T-helper 9 cell (primary cell): ENCODE data around the gene HIPK1.
A peak's percentile ranks its signal among the peaks of the same experiment; 100 is the strongest.

ENCODE experiments used
- DNase-seq: peaks from one replicate; pipeline ENCODE4 v3.0.0-alpha.2; 2020
- total RNA-seq, 2 donors: gene quantifications; one replicate each; lab custom pipeline; 2026; lab: John Stamatoyannopoulos, UW

Gene HIPK1
- total RNA-seq, result 279 to 559 reads per million in 2 donors

DNA sequence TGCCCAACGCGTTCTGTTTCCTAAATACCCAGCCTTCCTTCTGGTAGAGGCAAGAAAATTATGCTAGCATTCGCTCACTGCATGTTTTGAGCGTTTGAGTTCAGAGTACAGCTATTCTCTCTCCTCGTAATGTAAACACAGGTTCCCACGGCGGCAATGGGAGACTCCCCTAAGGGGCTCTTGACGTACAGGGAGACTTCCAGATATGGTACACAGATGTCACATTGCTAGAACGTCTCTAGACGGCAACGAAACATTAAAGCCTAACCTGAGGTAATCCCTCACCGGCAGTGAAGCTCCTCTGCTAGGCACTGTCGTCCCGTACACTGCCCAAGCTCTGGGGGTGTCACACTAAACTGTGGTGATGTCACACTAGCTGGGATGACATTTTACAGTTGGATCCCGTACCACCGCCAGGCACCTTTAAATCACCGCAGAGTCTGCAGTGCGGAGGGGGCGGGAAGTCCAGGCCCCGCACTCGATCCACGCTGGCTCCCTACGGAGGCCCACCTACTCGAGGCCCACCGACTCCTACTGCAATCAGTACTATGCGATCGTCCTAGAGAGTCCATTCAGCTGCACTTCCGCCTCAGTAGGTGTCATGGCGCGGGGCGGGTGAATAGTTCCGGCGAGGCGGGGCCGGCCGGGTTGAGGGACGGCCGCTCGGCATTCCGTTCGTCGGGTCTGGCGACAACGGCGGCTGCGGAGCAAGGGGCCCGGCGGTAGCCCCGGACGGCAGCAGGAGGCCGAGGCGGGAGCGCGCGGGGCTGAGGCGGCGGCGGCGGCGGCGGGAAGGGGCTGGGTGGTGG is at the start of gene HIPK1:
HIPK1 (plus strand) TSS at position 384 of the 809 bp plus-strand sequence.
- DNase-seq, result peak; percentile 89

DNA sequence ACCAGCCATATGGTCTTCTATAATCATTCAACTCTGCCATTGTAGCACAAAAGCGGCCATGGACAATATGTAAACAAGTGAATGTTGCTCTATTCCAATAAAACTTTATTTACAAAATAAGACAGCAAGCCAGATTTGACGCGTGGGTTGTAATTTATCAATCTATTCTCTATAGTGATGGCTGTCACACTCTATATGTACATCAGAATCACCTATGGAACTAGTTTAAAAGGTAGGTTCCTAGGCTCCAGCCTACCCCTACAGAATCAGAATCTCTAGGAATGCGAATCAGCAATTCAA is 49.4 kb upstream of the HIPK1 start:
- DNase-seq, result no peak

DNA sequence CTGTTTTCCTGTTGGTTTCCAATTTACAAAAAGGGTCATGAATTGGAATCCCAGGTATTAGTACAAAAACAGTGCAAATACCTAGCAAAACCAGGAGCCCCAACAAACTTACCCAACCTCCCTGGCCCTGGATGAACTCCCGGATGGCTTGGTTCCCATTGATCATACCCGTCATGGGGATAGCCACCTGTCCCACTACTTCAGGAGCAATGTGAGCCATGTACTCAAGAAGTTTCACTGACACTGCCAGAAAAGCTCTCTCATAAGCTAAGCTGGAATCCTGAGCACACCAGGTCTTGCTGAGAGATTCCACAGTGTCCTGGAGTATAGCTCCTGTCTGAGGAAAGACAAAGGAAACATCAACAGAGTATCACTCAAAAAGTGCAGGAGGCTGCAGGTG is 47.5 kb upstream of the HIPK1 start:
- no peak for DNase-seq

DNA sequence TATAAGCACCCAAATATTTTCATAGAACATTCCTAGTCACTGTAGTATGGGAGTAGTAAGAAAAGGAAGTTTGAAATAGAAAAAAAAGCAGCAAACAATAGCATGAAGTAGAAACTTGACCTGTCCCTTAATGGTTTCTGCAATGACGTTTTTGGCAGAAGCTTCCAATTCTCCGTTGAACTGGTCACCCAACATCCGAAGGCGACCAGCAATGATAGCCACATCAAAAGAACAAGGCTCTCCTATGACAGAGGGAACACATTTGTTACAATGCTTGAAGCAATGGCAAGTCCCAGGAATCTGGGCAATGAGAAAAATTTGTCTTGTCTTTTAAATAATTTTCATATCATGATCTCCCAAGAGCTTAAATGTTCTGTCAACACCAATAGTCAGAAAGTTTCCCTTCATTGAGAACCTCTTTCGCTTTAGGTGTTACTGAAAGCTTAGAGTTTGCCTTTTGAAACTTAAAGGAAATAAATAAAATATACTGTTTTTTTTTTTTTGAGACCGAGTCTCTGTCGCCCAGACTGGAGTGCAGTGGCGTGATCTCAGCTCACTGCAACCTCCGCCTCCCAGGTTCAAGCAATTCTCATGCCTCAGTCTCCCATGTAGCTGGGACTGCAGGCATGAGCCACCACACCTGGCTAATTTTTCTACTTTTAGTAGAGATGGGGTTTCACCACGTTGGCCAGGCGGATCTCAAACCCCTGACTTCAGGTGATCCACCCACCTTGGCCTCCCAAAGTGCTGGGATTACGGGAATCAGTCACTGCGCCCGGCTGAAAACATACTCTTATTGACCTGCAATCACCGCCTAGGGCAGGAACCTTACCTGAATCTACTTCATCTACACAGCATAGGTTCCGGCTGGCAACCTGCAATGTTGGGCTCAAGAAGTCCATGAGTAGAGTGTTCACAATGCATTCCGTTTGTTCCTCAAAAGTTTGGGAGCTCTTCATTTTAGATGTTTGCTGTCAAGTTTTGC is 42.4 kb upstream of the HIPK1 start:
- DNase-seq, result no peak

DNA sequence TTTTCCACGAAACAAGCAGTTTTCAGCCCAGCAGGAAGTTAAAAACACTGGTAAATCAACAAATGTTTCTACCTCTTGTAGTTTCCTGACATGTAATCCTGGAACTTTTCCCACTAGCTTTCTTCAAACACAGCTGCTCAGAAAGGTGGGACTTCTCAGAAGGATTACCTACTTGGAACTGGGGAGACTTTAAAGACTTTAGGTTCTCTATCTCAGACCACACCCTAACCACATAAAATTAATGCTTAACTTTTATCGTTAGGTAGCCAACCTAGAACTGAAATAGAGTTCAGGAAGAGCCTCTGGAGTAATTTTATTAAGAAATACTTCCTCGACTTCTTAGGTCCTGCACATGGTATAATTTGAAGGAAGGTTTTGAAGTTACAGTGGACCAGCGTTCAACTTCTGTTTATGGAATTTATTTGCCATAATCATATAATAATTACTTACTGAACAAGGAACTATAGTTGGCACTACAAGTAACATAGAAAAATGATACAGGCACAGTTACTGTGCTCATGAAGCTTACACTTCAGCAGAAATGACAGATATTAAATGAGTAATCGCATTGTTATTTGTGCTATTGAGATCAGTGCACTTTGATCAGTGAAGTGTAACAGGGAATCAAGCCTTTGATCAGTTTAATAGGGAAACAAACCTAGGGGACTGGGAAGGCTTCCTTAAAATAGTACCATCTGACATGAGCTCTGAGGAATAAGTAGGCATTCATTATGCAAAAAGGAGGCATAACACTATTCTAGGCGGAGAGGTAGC is 41.5 kb upstream of the HIPK1 start, which contains the start of gene BCL2L15:
BCL2L15 (minus strand) TSS at position 180 of the 774 bp plus-strand sequence. CDS start 206 bp downstream, outside the sequence.
- DNase-seq, result no peak

DNA sequence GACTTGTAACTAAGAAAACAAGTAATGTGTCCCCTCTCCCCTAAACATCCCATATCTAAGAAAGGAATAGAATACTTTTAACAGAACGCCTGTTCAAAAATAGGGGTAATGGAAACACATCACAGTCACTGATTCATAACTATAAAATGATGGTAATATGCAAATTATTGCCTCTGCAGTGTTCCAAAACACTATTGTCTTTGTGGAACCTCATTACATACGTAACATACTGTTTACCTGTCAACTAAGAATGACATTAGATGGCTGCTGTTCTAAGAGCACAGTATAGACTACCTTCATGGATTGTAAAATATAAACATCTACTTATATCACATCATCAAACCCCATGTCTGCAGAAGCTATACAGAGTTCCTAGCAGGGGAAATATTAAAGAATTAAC is 38.3 kb upstream of the HIPK1 start:
- no peak for DNase-seq

DNA sequence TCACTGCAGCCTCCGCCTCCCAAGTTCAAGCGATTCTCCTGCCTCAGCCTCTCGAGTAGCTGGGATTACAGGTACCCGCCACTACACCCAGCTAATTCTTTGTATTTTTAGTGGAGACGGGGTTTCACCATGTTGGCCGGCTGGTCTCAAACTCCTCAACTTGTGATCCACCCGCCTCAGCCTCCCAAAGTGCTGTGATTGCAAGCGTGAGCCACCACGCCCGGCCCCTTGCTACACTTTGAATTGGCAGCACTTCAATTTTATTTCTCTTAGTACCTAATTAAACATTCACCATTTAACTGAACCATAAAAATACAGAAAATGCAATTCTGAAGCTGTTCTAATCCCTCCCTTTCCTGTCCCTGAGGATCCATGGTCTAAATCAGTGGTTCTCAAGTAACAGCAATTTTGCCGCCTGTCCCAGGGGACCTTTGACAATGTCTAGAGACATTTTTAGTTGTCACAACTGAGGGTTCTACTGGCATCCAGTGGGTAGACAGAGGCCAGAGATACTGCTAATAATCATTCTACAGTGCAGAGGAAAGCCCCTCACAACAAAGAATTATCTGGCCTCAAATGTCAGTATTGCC is 37.4 kb upstream of the HIPK1 start:
- no peak for DNase-seq

DNA sequence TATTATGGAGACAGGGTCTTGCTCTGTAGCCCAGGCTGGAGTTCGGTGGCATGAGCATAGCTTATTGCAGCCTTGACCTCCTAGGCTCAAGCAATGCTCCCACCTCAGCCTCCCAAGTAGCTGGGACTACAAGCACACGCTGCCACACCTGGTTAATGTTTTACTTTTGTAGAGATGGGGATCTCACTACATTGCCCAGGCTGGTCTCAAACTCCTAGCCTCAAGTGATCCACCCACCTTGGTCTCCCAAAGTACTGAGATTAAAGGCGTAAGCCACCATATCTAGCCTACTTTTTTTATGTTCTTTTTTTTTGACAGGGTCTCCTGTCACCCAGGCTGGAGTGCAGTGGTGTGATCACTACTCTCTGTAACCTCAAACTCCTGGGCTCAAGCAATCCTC is 35.9 kb upstream of the HIPK1 start:
- DNase-seq, result no peak

DNA sequence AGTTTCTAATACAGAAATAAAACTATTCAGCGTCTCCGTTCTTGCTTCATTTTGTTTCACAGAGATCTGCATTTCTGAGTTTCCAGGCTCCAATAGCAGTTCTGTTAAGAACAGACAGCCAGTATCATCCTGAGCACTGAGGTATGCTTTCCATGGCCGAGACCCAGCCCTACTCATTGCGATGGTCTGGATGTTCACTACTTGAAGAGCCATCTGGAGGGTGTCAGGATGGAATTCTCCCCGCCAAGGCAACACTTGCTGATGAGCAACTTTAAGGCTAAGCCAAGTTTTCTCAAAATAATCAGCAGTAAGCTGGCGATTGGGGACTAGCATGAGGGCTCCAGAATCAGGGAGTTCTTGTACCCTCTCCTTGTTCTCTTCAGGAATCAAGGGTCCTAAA is 34.0 kb upstream of the HIPK1 start:
- no peak for DNase-seq

DNA sequence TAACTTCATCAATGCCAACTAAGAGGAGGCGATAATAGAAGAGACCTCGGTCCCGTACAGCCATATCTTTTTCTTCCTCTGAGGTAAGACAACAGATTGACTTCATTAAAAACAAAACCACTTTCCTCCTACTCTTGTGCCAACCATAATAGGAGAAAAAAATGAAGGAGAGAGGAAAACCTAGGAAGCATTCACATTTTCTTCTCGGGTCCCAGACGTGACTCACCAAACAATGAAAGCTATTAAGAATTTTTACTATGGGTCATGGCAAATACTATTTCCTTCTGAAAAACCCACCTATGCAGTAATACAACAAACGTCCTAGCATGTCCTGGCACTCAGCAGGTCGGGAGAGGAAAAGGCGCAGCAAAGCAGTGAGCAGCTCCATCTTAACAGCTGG is 33.2 kb upstream of the HIPK1 start:
- no peak for DNase-seq

DNA sequence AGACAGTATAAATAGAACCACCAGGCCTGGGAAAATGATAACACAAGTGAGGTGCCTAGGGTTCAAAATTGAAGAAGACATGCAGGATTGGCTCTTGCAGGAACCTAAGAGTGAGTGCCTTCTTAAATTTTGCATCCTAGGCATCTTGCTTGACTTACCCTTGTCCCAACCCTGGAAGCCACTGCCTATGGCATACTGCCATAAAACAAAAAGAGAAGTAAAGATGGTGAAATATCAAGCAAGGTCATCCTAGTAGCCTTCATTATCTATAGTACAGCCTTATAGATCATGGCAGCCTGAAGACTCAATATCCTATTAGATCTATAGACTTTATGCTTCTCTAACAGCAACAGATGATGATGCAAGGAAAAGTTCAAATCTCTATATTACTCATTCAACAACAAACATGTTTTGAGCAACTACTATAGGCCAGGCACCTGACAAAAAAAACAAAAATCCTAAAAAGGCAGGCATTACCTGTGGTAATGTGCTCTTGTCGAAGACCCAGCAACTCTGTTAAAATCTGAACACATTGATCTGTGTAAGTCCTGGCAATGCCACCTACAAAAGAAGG is 30.8 kb upstream of the HIPK1 start:
- DNase-seq, result no peak

DNA sequence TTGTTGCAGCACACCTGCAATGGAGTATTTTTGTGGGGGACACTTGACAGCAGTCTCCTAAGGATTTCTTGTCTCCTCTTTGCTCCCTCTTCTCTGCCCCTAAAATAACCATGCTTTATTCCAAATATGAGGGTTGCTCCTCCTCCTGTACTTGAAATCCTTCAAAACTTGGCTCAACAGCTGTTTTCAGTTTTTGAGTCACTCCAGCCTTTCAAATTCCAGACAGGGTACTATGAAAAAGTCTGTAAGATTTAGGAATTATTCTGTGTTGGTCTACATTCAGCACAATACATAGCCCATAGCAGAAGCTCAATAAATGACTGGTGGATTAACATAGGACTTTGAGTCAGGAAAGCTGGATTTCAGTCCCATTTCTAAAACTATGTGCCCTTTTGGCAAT is 30.0 kb upstream of the HIPK1 start:
- no peak for DNase-seq

DNA sequence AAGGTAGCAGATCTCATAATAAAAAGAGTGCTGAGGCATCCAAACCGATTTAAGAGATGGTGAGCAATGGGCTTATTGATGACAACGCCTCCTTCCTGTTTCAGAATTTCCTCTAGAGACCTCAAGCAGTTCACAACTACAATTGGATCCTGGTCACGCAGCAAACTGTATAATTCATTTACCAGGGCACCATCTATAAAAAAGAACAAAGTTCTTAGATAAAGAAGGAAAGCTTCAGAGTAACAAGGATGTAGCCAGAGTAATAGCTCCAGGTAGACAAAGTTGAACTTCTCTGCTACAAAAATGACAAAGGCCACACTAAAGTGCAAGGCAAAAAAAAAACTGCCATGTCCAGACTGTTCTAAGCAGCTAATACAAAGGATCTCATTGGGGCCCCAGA is 27.9 kb upstream of the HIPK1 start:
- DNase-seq, result no peak

DNA sequence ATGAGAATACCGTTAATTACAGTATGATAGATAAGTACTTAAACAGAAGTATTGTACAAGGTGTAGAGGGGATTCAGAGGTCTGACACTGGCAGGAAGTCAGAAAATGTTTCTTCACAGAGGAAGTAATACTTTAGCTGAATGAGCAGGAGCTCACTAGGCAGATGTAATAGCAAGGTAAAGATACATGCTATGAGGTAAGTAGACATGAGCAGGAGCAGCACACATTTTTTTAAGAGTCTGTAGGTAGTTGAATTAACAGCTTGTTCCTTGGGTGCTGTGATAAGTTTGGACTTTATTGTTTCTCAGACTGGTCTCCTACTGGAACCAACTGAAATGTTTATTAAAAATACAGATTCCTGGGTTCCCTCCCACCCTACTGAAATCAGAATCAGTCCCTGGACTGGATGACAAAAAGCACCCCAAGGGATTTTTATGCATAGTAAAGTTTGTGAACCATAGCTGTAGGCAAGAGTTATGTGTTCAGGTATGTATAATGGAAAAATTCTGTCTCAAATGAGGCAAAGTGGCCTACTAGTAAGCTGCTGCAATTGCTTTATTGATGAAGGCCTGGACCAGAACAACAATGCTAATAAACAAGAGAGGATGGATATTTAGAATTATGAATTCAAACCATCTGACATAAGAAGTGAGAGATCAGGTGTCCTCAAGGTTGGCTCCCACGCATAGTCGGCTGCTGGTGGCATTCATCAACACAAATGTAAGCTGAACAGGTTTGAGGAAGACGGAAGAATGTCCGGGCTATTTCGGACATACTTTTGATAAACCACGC is 25.4 kb upstream of the HIPK1 start:
- no peak for DNase-seq

DNA sequence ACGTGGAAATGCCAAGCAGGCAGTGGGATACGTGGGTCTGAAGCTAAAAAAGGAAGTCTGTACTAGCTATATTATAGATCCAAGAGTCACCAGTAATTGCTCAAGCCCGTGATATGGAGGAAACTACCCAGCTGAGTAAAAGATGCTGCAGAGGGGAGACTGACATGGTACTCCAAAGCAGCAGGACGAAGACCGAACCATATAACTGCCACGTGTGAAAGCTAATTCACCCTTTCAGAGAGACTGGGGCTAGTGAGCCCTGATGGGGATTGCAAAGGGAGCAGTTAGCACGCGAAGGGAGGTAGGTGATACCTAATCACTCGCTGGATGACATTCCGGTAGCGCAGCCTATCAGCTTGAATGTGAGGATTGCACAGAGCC is 24.8 kb upstream of the HIPK1 start:
- DNase-seq, result no peak

DNA sequence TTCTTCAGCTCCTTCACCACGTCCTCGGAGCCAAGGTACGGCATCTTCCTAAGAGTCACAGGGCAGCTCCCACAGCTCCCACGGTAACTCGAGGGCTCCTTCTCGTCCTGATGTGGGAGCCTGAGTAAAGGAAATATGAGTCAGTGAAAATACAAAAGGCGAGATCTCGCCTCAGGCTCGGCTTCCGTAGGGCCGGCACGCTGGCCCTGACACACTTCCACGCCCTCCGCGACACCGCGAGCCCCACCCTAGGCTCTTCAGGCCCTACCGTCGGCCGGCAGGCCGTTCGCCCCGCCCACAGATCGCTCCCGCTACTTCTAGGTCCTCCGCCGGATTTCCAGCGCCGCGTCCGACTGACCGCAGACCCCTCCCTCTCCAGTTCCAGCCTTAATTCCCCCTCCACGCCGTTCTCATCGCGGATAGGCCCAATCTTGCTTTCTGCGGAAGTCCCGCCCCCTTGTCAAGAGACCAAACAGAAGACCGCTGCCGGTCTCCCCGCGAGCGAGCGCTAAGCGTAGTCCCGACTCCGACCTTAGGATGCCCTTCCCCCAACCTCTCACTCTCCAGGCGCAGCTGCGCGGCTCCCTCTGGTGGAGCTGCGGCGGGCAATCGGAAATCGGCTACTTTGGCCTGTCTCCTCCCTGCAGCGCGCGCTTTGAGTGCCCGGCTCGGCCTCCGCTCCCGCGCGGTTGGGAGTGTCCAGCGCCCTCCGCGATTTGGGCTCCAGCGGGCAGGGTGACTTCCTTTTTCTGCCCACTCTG is 24.3 kb upstream of the HIPK1 start, which contains the start of the genes AP4B1 and DCLRE1B:
AP4B1 (minus strand) TSS at position 126 of the 761 bp plus-strand sequence; CDS start at position 44, 82 bp downstream.
DCLRE1B (plus strand) TSS at position 653 of the 761 bp plus-strand sequence. CDS start 261 bp downstream, outside the sequence.
- DNase-seq, result peak; percentile 91

DNA sequence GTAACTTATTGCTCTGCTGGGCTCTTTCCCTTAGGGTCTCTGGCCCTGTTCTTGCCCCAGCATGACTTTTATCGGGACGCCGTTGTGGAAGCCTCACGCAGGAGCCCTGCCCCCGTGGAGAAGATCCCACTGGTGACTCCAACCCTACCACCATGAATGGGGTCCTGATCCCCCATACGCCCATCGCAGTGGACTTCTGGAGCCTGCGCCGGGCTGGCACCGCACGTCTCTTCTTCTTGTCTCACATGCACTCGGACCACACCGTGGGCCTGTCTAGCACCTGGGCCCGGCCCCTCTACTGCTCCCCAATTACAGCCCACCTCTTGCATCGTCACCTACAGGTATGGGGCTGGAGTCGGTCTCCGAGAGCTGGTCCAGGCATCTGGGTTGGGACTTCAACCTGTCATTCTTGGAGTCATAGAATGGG is 23.7 kb upstream of the HIPK1 start:
- peak; percentile 15 for DNase-seq

DNA sequence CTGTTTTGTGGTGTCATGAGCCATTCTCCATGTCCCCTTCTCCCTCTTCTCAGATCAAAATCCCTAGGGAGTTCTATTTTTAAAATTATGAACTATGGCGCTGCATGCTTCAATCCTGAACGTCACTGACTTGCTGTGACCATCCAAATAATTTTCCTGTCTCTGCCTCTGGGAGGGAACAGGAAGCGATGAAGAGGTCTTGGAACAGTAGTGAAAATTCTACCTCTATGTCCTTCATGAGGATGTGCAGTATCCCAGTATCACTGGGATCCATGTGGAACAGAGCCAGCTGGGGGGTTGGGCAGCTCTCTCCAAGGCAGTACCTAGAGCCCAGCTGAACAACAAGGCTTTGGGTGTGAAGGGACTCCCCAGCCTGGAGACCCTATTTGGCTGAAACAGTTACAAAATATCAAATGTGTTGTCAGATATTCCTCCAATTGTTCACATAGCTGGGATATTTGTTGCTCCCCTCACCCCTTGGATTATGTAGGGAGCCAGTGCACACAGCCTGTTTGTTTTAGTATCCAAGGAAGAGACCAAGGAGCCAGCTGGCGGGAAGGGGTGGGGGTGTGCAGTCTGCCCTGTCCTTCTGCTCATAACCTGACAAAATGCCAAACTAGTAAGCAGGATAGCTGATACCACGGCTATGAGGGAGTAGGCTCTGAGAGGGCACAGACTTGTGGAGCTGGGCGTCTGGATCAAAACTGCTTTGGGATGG is 16.4 kb upstream of the HIPK1 start:
- no peak for DNase-seq

DNA sequence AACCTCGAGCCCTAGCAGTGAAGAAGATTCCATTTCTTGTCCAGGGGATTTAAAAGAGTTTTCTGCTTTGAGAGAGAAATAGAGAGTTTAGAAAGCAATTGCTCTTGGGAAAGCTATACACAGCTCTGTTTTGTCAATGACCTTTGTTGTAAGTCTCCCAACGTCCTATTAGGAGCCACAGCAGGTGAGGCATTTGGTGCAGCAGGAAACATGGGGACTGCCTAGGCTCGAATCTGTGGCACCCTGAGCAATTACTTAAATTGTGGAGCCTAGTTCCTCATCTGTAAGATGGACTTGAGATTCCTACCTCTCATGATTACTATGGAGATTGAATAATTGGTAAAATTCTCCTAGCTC is 15.8 kb upstream of the HIPK1 start:
- DNase-seq, result no peak
